GM06990 (cell line): ENCODE measurements around the gene CRYM.

ENCODE experiments used
- DNase-seq: peaks from one replicate; pipeline ENCODE4 v3.0.0-alpha.2; 2011; ENCODE audit not compliant: insufficient read length; ENCODE audit errors: extremely low read depth
- H3K27me3 ChIP-seq: replicated peaks from 2 replicates; pipeline ENCODE4 v1.6.0; 2011; ENCODE audit warnings: low read length; ENCODE audit not compliant: control insufficient read depth, insufficient read depth
- H3K36me3 ChIP-seq: 2 replicates; pipeline ENCODE4 v1.5.1; 2011; ENCODE audit warnings: low read length; ENCODE audit not compliant: control insufficient read depth, insufficient read depth
- H3K4me3 ChIP-seq: replicated peaks from 2 replicates; pipeline ENCODE4 v1.5.1; 2011; ENCODE audit warnings: low read depth, mild to moderate bottlenecking, control low read depth, low read length
- TF ChIP-seq, protein P1 (sequence below): IDR thresholded peaks from 2 replicates; pipeline ENCODE4 v1.5.1; 2011; ENCODE audit warnings: low read length, control low read depth, mild to moderate bottlenecking, inconsistent platforms; ENCODE audit not compliant: insufficient read depth, poor library complexity, severe bottlenecking

The CRYM gene

DNA sequence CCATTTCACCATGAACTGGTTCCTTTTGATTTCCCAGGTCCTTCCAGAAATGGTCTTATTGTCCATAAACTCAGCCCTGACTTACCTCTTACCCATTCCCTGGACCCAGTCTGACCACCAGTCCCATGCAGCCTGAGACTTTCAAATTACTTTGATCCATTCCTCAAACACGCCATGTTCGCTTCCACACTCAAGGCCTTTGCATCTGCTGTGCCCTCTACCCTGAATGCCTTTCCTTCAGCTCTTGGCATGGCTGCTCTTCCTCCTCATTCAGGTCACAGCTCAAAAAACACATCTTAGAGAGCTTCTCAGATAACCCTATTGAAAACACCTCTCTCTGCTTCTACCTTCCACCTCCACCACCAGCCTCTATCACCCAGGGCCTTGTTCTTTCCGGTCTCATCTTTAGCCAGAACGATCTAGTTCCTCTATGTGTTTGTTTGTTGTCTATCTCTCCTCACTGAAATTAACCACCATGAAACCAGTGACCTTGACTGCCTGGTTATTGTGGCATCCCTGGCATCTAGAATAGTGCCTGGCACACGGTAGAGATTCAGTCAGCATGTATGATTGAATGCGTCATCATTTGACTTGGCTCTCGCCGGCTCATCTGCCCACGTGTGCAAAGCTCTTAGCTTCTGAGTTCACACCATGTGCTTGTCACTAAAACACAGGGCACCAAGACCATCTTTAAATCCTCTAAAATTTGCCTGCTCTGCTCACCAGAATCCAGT lies 12.8 kb downstream of the CRYM start:
- TF ChIP-seq, protein P1, sequence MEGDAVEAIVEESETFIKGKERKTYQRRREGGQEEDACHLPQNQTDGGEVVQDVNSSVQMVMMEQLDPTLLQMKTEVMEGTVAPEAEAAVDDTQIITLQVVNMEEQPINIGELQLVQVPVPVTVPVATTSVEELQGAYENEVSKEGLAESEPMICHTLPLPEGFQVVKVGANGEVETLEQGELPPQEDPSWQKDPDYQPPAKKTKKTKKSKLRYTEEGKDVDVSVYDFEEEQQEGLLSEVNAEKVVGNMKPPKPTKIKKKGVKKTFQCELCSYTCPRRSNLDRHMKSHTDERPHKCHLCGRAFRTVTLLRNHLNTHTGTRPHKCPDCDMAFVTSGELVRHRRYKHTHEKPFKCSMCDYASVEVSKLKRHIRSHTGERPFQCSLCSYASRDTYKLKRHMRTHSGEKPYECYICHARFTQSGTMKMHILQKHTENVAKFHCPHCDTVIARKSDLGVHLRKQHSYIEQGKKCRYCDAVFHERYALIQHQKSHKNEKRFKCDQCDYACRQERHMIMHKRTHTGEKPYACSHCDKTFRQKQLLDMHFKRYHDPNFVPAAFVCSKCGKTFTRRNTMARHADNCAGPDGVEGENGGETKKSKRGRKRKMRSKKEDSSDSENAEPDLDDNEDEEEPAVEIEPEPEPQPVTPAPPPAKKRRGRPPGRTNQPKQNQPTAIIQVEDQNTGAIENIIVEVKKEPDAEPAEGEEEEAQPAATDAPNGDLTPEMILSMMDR, result no peak
- H3K4me3 ChIP-seq, result no peak overlapping the region
- no peak for DNase-seq
- no peaks in the 10 kb centered on the region for H3K36me3 ChIP-seq
- H3K27me3 ChIP-seq, result no peaks in the 10 kb centered on the region

DNA sequence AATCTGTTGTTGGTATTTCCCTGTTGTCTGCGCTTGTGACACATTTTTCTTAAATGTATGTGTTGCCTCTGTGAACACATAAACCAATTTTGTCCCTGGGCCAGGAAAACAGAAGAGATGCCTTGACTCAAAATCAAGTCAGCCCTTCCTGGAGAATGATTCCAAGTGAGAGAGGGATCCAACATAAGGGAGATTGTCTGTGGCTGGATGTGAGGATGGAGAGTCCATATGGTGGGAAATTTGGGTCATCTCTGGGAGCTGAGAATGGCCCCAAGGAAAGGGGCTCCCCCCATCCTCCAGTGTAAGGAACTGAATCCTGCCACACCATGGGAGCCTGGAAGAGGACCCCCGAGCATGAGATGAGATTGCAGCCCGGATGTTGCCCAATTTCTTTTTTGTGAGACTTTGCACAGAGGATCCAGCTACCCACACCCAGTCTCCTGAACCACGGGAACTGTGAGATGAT lies 13.5 kb downstream of the CRYM start:
- no peak for DNase-seq
- Histone ChIP-seq H3K4me3 (no peak overlapping the region), H3K27me3 (no peaks in the 10 kb centered on the region), H3K36me3 (no peaks in the 10 kb centered on the region)
- TF ChIP-seq, protein P1, result no peak

DNA sequence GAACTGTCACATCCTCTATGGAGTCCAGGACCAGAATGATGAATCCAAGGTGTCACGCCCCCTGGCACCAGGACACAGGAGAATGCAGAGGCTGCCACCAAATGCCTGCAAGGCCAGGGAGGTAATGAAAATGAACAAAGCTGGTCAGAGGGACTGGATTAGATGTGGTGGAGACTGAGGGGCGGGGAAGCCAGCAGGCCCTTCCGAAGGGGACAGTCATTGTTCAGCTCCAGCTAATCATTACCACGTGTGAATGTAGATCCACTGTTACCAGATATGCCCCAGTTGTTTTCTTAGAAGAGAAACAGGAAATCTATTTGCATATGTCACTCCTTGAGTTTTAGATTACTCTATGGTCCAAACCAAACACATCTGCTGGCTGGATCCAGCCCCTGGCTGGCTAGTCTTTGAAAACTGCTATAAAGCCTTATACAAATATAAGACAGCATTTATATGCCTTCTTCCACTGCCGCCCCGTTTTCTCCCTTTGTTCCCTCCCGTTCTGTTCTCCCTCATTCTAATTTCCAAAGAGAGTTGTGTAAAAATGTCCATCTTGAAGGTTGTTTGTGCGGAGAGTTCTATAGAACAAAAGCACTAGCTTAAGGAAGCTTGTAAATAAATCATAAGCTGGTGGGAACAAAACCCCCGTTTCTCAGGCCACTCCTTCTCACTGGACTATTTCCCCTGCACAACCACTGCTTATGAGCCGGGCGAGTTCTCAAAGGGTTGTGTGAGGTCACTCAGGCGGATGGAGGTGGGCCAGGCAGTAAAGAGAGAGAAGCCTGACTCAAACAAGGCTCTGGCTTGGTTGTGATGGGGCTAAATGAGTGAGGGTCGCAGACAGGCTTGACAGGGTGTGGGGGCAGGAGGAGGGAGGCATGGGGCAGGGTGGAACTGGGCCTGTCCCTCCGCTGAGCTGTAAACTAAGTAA lies 14.2 kb downstream of the CRYM start:
- TF ChIP-seq, protein P1, result no peak
- Histone ChIP-seq H3K4me3 (no peak overlapping the region), H3K36me3 (no peaks in the 10 kb centered on the region), H3K27me3 (no peaks in the 10 kb centered on the region)
- peak; percentile 31 for DNase-seq

DNA sequence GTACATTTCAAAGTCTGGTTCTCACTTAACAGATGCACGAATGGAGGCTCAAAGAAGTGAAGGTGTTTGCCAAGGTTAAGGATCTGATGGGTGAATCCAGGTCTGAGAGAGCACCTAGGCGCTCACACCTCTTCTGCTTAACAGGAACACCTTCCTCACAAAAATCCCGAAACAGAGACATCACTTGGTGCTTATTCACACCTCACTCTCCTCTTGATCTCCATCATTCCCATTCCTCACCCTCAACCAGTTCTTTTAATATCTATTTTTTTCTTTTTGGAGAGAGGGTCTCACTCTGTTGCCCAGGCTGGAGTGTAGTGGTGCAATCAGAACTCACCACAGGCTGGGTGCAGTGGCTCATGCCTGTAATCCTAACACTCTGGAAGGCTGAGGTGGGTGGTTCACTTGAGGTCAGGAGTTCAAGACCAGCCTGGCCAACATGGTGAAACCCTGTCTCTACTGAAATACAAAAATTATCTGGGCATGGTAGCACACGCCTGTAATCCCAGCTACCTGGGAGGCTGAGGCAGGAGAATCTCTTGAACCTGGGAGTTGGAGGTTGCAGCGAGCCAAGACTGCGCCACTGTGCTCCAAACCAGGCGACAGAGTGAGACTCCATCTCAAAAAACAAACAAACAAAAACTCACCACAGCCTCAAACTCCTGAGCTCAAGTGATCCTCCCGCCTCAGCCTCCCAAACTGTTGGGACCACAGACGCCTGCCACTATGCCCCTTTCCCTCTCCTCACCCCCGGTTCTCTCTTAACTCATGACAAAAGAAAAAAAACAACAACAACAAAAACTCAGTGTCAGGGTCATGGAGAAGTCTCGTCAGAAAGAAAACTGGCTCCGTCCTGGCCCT lies 15.1 kb downstream of the CRYM start:
- TF ChIP-seq, protein P1, result no peak
- no peak for DNase-seq
- Histone ChIP-seq H3K36me3 (no peaks in the 10 kb centered on the region), H3K4me3 (no peak overlapping the region), H3K27me3 (no peaks in the 10 kb centered on the region)
